ENCODE data around the gene BCL11A.

DNA sequence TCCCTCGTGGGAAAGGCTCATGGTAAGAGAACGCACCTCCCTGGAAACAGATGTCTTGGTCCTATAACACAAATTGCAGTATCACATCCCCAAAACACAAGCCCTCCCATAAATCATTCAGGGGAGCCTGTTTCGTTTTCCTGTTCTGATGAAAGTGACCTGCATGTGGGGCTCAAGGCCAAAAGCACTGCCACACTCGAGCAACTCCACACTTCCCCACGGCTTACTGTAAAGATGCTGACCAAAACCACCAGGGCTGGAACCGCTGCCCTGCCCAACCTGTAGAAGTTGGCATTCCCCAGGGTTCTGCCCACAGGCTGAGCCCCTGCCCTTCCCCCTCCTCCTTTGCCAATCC lies 139.7 kb downstream of the BCL11A start:
- TF ChIP-seq, protein P1, sequence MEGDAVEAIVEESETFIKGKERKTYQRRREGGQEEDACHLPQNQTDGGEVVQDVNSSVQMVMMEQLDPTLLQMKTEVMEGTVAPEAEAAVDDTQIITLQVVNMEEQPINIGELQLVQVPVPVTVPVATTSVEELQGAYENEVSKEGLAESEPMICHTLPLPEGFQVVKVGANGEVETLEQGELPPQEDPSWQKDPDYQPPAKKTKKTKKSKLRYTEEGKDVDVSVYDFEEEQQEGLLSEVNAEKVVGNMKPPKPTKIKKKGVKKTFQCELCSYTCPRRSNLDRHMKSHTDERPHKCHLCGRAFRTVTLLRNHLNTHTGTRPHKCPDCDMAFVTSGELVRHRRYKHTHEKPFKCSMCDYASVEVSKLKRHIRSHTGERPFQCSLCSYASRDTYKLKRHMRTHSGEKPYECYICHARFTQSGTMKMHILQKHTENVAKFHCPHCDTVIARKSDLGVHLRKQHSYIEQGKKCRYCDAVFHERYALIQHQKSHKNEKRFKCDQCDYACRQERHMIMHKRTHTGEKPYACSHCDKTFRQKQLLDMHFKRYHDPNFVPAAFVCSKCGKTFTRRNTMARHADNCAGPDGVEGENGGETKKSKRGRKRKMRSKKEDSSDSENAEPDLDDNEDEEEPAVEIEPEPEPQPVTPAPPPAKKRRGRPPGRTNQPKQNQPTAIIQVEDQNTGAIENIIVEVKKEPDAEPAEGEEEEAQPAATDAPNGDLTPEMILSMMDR (IDR thresholded peaks at IDR 0.05), result no peak
- TF ChIP-seq, protein P2, sequence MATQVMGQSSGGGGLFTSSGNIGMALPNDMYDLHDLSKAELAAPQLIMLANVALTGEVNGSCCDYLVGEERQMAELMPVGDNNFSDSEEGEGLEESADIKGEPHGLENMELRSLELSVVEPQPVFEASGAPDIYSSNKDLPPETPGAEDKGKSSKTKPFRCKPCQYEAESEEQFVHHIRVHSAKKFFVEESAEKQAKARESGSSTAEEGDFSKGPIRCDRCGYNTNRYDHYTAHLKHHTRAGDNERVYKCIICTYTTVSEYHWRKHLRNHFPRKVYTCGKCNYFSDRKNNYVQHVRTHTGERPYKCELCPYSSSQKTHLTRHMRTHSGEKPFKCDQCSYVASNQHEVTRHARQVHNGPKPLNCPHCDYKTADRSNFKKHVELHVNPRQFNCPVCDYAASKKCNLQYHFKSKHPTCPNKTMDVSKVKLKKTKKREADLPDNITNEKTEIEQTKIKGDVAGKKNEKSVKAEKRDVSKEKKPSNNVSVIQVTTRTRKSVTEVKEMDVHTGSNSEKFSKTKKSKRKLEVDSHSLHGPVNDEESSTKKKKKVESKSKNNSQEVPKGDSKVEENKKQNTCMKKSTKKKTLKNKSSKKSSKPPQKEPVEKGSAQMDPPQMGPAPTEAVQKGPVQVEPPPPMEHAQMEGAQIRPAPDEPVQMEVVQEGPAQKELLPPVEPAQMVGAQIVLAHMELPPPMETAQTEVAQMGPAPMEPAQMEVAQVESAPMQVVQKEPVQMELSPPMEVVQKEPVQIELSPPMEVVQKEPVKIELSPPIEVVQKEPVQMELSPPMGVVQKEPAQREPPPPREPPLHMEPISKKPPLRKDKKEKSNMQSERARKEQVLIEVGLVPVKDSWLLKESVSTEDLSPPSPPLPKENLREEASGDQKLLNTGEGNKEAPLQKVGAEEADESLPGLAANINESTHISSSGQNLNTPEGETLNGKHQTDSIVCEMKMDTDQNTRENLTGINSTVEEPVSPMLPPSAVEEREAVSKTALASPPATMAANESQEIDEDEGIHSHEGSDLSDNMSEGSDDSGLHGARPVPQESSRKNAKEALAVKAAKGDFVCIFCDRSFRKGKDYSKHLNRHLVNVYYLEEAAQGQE (IDR thresholded peaks at IDR 0.05; ENCODE audit: insufficient read depth in 1 of 2, low read depth in 2 of 2, low read length in 1 of 2), result no peak
